K562 (cell line): ENCODE data around the gene LRRC71. TPM values are rescaled to one million over a fixed set of nuclear protein-coding genes. Genes with fewer than 3 reads are reported as not detected.

Source experiments
- ATAC-seq: fragments of 200-7000 bp; cut with Tn5 transposase; 3 replicates; pipeline ENCODE4 v1.9.1; 2020; ENCODE audit warnings: moderate library complexity
- BruUV-seq: library from RNA; stranded (reverse); fragments of 400-500 nt; replicated peaks from 2 replicates; lab custom pipeline; 2021; lab: Mats Ljungman, UMichigan
- CTCF ChIA-PET: fragments of 300-600 bp; formaldehyde crosslinking; extraction: SDS; loops from one replicate; lab custom pipeline; 2021; ENCODE audit warnings: low intra/inter-chr PET ratio; lab: Yijun Ruan, JAX
- POLR2A ChIA-PET: fragments of 300-600, 350-650 bp; sonication (Branson Sonifier 250); formaldehyde crosslinking; extraction: SDS; loops from one replicate; lab custom pipeline; 2021; ENCODE audit warnings: antibody characterized with exemption, inconsistent platforms; lab: Yijun Ruan, JAX
- DNase-seq, 4 experiments: peaks; one replicate each; pipeline versions ENCODE4 v3.0.0 to v3.0.0-alpha.2; 2011 to 2018; ENCODE audit warnings: low spot score in 3 of 4, mixed read lengths in 3 of 4; ENCODE audit errors: extremely low read depth in 1 of 4
- FAIRE-seq: peaks from 2 replicates; lab custom pipeline; 2011; peaks lifted over from hg19 to GRCh38; lab: Jason Lieb, UNC
- H2AFZ ChIP-seq: 2 replicates; pipeline ENCODE4 v1.6.0; 2011; ENCODE audit warnings: low read depth, low read length, control low read depth, inconsistent platforms
- H3K27ac ChIP-seq: fragments of 200-600 bp; 3 replicates; pipeline ENCODE4 v1.8.0; 2011; ENCODE audit warnings: low read depth, mild to moderate bottlenecking, control low read depth, inconsistent platforms, low read length, moderate library complexity, mixed read lengths; ENCODE audit errors: extremely low read depth
- H3K27me3 ChIP-seq, 2 experiments: fragments of 300-600 bp in 1 of 2; 2 replicates in 1 of 2; 3 replicates in 1 of 2; pipeline versions ENCODE4 v1.6.0 to v1.8.0; 2011; ENCODE audit warnings: inconsistent platforms in 2 of 2, low read length in 2 of 2, mild to moderate bottlenecking in 1 of 2, mixed read lengths in 1 of 2, moderate library complexity in 1 of 2; ENCODE audit not compliant: control insufficient read depth in 2 of 2, insufficient read depth in 2 of 2
- H3K36me3 ChIP-seq: fragments of 300-600 bp; 3 replicates; pipeline ENCODE4 v1.8.0; 2011; ENCODE audit warnings: mild to moderate bottlenecking, low read length, inconsistent platforms; ENCODE audit not compliant: control insufficient read depth, insufficient read depth
- H3K4me1 ChIP-seq, 2 experiments: fragments of 200-600 bp in 1 of 2; replicated peaks in 1 of 2; 2 replicates in 1 of 2; 3 replicates in 1 of 2; pipeline versions ENCODE4 v1.5.1 to v1.8.0; 2011; ENCODE audit warnings: inconsistent platforms in 2 of 2, low read length in 2 of 2, mild to moderate bottlenecking in 1 of 2, mixed read lengths in 1 of 2, moderate library complexity in 1 of 2; ENCODE audit not compliant: control insufficient read depth in 2 of 2, insufficient read depth in 2 of 2
- H3K4me2 ChIP-seq: 2 replicates; pipeline ENCODE4 v1.6.1; 2011; ENCODE audit warnings: low read length, control low read depth, inconsistent platforms, mixed read lengths; ENCODE audit not compliant: insufficient read depth
- H3K4me3 ChIP-seq: fragments of 200-600 bp; sonication (generic), shearing (Covaris generic); 2 replicates; pipeline ENCODE4 v1.5.1; 2016; ENCODE audit warnings: control low read depth, inconsistent platforms
- H3K79me2 ChIP-seq: fragments of 200-600 bp; 3 replicates; pipeline ENCODE4 v1.8.0; 2011; ENCODE audit warnings: low read length, inconsistent platforms; ENCODE audit not compliant: control insufficient read depth, insufficient read depth
- H3K9ac ChIP-seq, 2 experiments: 2 replicates each; pipeline versions ENCODE4 v1.6.0 to v1.6.1; 2011; ENCODE audit warnings: low read depth in 2 of 2, low read length in 2 of 2, control low read depth in 1 of 2, inconsistent platforms in 1 of 2, mild to moderate bottlenecking in 1 of 2, mixed read lengths in 1 of 2; ENCODE audit not compliant: insufficient read depth in 1 of 2
- H3K9me1 ChIP-seq: one replicate; pipeline ENCODE4 v1.6.0; 2011; ENCODE audit warnings: inconsistent platforms, mild to moderate bottlenecking, low read length, moderate library complexity; ENCODE audit not compliant: control insufficient read depth, insufficient read depth
- H3K9me3 ChIP-seq: replicated peaks from 2 replicates; pipeline ENCODE4 v1.5.1; 2011; ENCODE audit warnings: low read depth, low read length, inconsistent platforms; ENCODE audit not compliant: control insufficient read depth, insufficient read depth
- H4K20me1 ChIP-seq: replicated peaks from 2 replicates; pipeline ENCODE4 v1.6.1; 2011; ENCODE audit warnings: low read length, inconsistent platforms, mixed read lengths; ENCODE audit not compliant: control insufficient read depth, insufficient read depth
- ATF3 ChIP-seq, 2 experiments: fragments of 450-650 bp in 1 of 2; sonication (generic) in 1 of 2; formaldehyde crosslinking in 1 of 2; IDR thresholded peaks in 1 of 2; conservative IDR thresholded peaks in 1 of 2; 2 replicates each; pipeline versions ENCODE4 v1.6.1 to v1.8.1; 2016 to 2023; ENCODE audit warnings: mild to moderate bottlenecking in 2 of 2, moderate library complexity in 2 of 2, inconsistent platforms in 1 of 2, missing genetic modification reagents in 1 of 2
- BRCA1 ChIP-seq, 2 experiments: fragments of 450-650 bp in 1 of 2; sonication (generic) in 1 of 2; formaldehyde crosslinking in 1 of 2; IDR thresholded peaks; 2 replicates each; pipeline versions ENCODE4 v1.5.0 to v1.6.1; 2017 to 2020; ENCODE audit warnings: mild to moderate bottlenecking in 1 of 2, missing genetic modification reagents in 1 of 2
- GTF3C2 ChIP-seq: IDR thresholded peaks from 3 replicates; pipeline ENCODE4 v1.6.1; 2011; ENCODE audit warnings: borderline replicate concordance, mild to moderate bottlenecking, moderate library complexity; ENCODE audit not compliant: insufficient read length; ENCODE audit errors: extremely low read depth
- ID3 ChIP-seq, 2 experiments: fragments of 250-450 bp in 1 of 2; fragments of 450-650 bp in 1 of 2; sonication (Bioruptor Pico) in 1 of 2; IDR thresholded peaks; 2 replicates each; pipeline versions ENCODE4 v1.6.1 to v1.8.0; 2016 to 2021; ENCODE audit warnings: mild to moderate bottlenecking in 2 of 2, moderate library complexity in 2 of 2, missing compliant biosample characterization in 1 of 2, missing genetic modification characterization in 1 of 2
- RUNX1 ChIP-seq: sonication (generic); IDR thresholded peaks from 2 replicates; pipeline ENCODE4 v1.6.1; 2016; ENCODE audit warnings: antibody characterized with exemption, low read depth
- TBL1XR1 ChIP-seq, 2 experiments: IDR thresholded peaks; 2 replicates each; pipeline ENCODE4 v1.6.1; 2012; ENCODE audit warnings: improper control_type of control experiment in 2 of 2, low read length in 2 of 2, mild to moderate bottlenecking in 1 of 2
- TGIF2 ChIP-seq: sonication (generic); formaldehyde crosslinking; IDR thresholded peaks from 2 replicates; pipeline ENCODE4 v1.8.1; 2022; ENCODE audit warnings: mild to moderate bottlenecking, missing genetic modification reagents, moderate library complexity
- TRIM24 ChIP-seq, 2 experiments: fragments of 450-650 bp; IDR thresholded peaks; 2 replicates each; pipeline ENCODE4 v1.6.1; 2016
- TRIM25 ChIP-seq: fragments of 450-650 bp; IDR thresholded peaks from 2 replicates; pipeline ENCODE4 v1.7.0; 2016; ENCODE audit warnings: borderline replicate concordance
- ZKSCAN3 ChIP-seq: fragments of 250-450 bp; sonication (Bioruptor Pico); IDR thresholded peaks from 2 replicates; pipeline ENCODE4 v1.4.0; 2020
- ZNF280A ChIP-seq: fragments of 450-650 bp; IDR thresholded peaks from 2 replicates; pipeline ENCODE4 v1.6.1; 2018; ENCODE audit warnings: mild to moderate bottlenecking, low read depth; ENCODE audit not compliant: partially characterized antibody
- ZNF324 ChIP-seq: fragments of 250-450 bp; sonication (Bioruptor Pico); IDR thresholded peaks from 2 replicates; pipeline ENCODE4 v1.4.0; 2020; ENCODE audit warnings: mild to moderate bottlenecking
- WGBS: fragments of 100-300 bp; shearing (Covaris generic); methylation state at CpG from one replicate; pipeline ENCODE4 v1.1.6; 2016; ENCODE audit warnings: low coverage, mixed read lengths; ENCODE audit not compliant: insufficient coverage; ENCODE audit errors: missing lambda C conversion rate; 5-methylcytosine and 5-hydroxymethylcytosine counted together
- in situ Hi-C: fragments of 300-500 bp; cut with MboI; formaldehyde crosslinking; loops from 4 replicates; pipeline ENCODE4 v1.15.0; 2018; ENCODE audit warnings: inconsistent platforms, mixed read lengths
- intact Hi-C: fragments of 100-400 bp; cut with micrococcal nuclease; formaldehyde crosslinking; loops from 2 replicates; pipeline ENCODE4 v1.14.2; 2022
- polyA plus RNA-seq, 8 experiments: library from polyadenylated mRNA; depleted of rRNA in 4 of 8; stranded (reverse) in 5 of 8; unstranded in 3 of 8; fragments of >200 nt; fragmentation: Nextera tagmentation in 2 of 8; fragmentation: Illumina TruSeq in 1 of 8; extraction: Ambion mirVana in 2 of 8; extraction: Trizol in 1 of 8; gene quantifications; 2 replicates each; pipeline versions ENCODE4 v1.2.1 to v1.2.3, GENCODE V29; 2011 to 2014; ENCODE audit warnings: inconsistent platforms in 1 of 8, missing spikeins in 1 of 8
- total RNA-seq, 7 experiments: library from RNA; depleted of rRNA in 6 of 7; stranded (reverse); fragments of >200 nt in 6 of 7; fragmentation: Illumina TruSeq in 2 of 7; extraction: Trizol in 2 of 7; gene quantifications; 2 replicates each; pipeline versions ENCODE4 v1.2.1 to v1.2.3, GENCODE V29; 2011 to 2021; ENCODE audit warnings: low replicate concordance in 1 of 7

Gene LRRC71
- total and polyA plus RNA-seq, 9 of the 15 experiments (the other 6 are each of a cell fraction or from before 2014, with no cell fraction given), result 0.06 to 1.2 (median 0.51) TPM; not detected in 1

- TF ChIP-seq RUNX1, result no peak
- TF ChIP-seq ID3 (CRISPR knock-in tag; IDR thresholded peaks at IDR 0.05), result no peak
- no peak for TF ChIP-seq ID3 (tag; IDR thresholded peaks at IDR 0.05)
- no peak for TF ChIP-seq TRIM24 (IDR thresholded peaks at IDR 0.05)
- TF ChIP-seq TRIM25, result no peak
- TF ChIP-seq ZKSCAN3 (CRISPR knock-in tag), result no peak
- TF ChIP-seq ZNF324 (CRISPR knock-in tag), result no peak
- no peak for TF ChIP-seq TGIF2 (CRISPR knock-in tag)
- TF ChIP-seq TBL1XR1 (IDR thresholded peaks at IDR 0.05; ENCODE audit: low read length in 2 of 2), result no peak
- no peak for TF ChIP-seq BRCA1 (IDR thresholded peaks at IDR 0.05)
- TF ChIP-seq BRCA1 (CRISPR knock-in tag; IDR thresholded peaks at IDR 0.05), result no peak
- TF ChIP-seq ZNF280A, result no peak
- TF ChIP-seq GTF3C2, result no peak
- TF ChIP-seq ATF3 (IDR thresholded peaks at IDR 0.05), result no peak
- no peak for TF ChIP-seq ATF3 (CRISPR knock-in tag; conservative IDR thresholded peaks at IDR 0.05)
- H4K20me1 ChIP-seq, result no peaks in the 10 kb centered on the region
- H3K9me3 ChIP-seq, result no peaks in the 10 kb centered on the region
- H3K27ac ChIP-seq, result no peak overlapping the region
- ATAC-seq (no peak), FAIRE-seq (no peak), DNase-seq (no peak)
- H3K9ac ChIP-seq, result no peak overlapping the region
- intact Hi-C loops (no loop called here), in situ Hi-C loops (no loop called here)
- no peaks in the 10 kb centered on the region for H3K79me2 ChIP-seq
- no peak overlapping the region for H3K4me2 ChIP-seq
- ChIA-PET CTCF (no interaction called here), POLR2A (interaction anchor here (0.7 to 1.6 kb wide), 2 partner anchors 10 kb away, joined by 3 to 5 read pairs; no protein-coding TSS in a partner anchor)
- no peaks in the 10 kb centered on the region; a peak in 1 of 5 replicates for H3K4me1 ChIP-seq
- no TSS peak for BruUV-seq
- H3K36me3 ChIP-seq, result peaks cover 70% of the 10 kb centered on the region; the same call in 2 of the 3 replicates
- WGBS, result 82% methylated on average over 9 of the region's 9 CpGs
- no peaks in the 10 kb centered on the region for H3K27me3 ChIP-seq
- no peaks in the 10 kb centered on the region for H3K9me1 ChIP-seq
- no peak overlapping the region for H3K4me3 ChIP-seq
- no peak overlapping the region for H2AFZ ChIP-seq
These were observed 26.7 kb downstream of the LRRC71 start for GRCh38 chr1:156947127-156947526.
